Ovary (tissue), 9 donors: Measurements from ENCODE around the gene PPFIA4. TPM values are rescaled to one million over a fixed set of nuclear protein-coding genes. Genes with fewer than 3 reads are reported as not detected.

ENCODE experiments used
- DNase-seq, 5 donors: peaks; one replicate each; pipeline ENCODE4 v3.0.0-alpha.2; 2019 to 2020
- H3K27ac ChIP-seq, 2 donors: fragments of 200-600 bp; one replicate each; pipeline versions ENCODE4 v1.5.1 to v1.8.0; 2019 to 2022
- H3K27me3 ChIP-seq: fragments of 200-600 bp; one replicate; pipeline ENCODE4 v1.8.0; 2022
- H3K36me3 ChIP-seq: fragments of 200-600 bp; sonication (generic); one replicate; pipeline ENCODE4 v1.5.1; 2019
- H3K4me1 ChIP-seq: one replicate; pipeline ENCODE4 v1.8.1; 2013; ENCODE audit warnings: mild to moderate bottlenecking, moderate library complexity; ENCODE audit not compliant: insufficient read depth
- H3K4me3 ChIP-seq: fragments of 200-600 bp; sonication (generic); one replicate; pipeline ENCODE4 v1.5.1; 2017
- H3K9me3 ChIP-seq, 2 donors: fragments of 200-600 bp in 1 of 2; sonication (generic) in 1 of 2; one replicate each; pipeline versions ENCODE4 v1.5.1 to v1.8.1; 2013 to 2019; ENCODE audit warnings: mild to moderate bottlenecking in 1 of 2, moderate library complexity in 1 of 2
- CTCF ChIP-seq, 3 donors: fragments of 450-650 bp in 2 of 3; fragments of 200-600 bp in 1 of 3; IDR thresholded peaks; one replicate each; pipeline versions ENCODE4 v1.5.1 to v1.8.0; 2016 to 2022; ENCODE audit warnings: antibody characterized with exemption in 3 of 3, mild to moderate bottlenecking in 1 of 3
- EP300 ChIP-seq: sonication (generic); formaldehyde crosslinking; IDR thresholded peaks from one replicate; pipeline ENCODE4 v1.6.1; 2017; ENCODE audit warnings: antibody characterized with exemption
- POLR2A ChIP-seq: fragments of 450-650 bp; IDR thresholded peaks from one replicate; pipeline ENCODE4 v1.6.1; 2017; ENCODE audit warnings: antibody characterized with exemption, mild to moderate bottlenecking, moderate library complexity
- WGBS, 3 donors: extraction: QIAGEN DNeasy Blood & Tissue Kit in 1 of 3; methylation state at CpG; one replicate each; pipeline versions ENCODE4 v1.1.5 to v1.1.7; 2013 to 2017; 5-methylcytosine and 5-hydroxymethylcytosine counted together
- intact Hi-C, 4 donors: fragments of 100-400 bp; cut with DNase I; formaldehyde crosslinking; loops; one replicate each; pipeline versions ENCODE4 v1.11.0 to v1.15.1; 2022 to 2023
- polyA plus RNA-seq, 2 donors: library from polyadenylated mRNA; stranded (reverse); fragments of 200-250 nt in 1 of 2; fragments of 350-450 nt in 1 of 2; fragmentation: Illumina TruSeq in 1 of 2; extraction: RNeasy Lipid Tissue Mini Kit (QIAGEN cat#74804) in 1 of 2; gene quantifications; one replicate each; pipeline ENCODE4 v1.2.3, GENCODE V29; 2013 to 2014
- total RNA-seq, 7 donors: library from RNA; depleted of rRNA in 2 of 7; stranded (reverse); fragments of >200 nt in 2 of 7; fragmentation: NEBNext Ultra II Directional in 3 of 7; extraction: Animal tissue kit (Norgen Biotek cat#: 25700) in 3 of 7; gene quantifications; one replicate each; pipeline versions ENCODE4 v1.1.0 to v1.2.4, GENCODE V29; 2016 to 2023
- donor health status: DM: no; HTN: no; CAD: no; lungs with moderate emphysema.
- donor health status: DM: no; HTN: no; CAD: no.
- donor health status: Bipolar disorder and iron deficiency.
- donor health status: DM: yes; HTN: yes; CAD: no.
- donor health status: DM: no; HTN: no; CAD: no.
- donor health status: DM: yes; HTN: yes; CAD: no.

The PPFIA4 gene
- total and polyA plus RNA-seq, 9 donors, result 0.35 to 2.6 (median 1.4) TPM

GRCh38 chr1:203124011-203124410 is 97.7 kb downstream of the PPFIA4 start:
- DNase-seq, result peak in 1 of 5 donors; percentile 59
- no peak overlapping the region for H3K27ac ChIP-seq
- WGBS, 3 donors, result 10 to 29% (median 21%) methylated on average over 5 of the region's 5 CpGs
- H3K4me1 ChIP-seq, result peaks cover 8% of the 10 kb centered on the region
- no peaks in the 10 kb centered on the region for H3K9me3 ChIP-seq
- no peak overlapping the region for H3K4me3 ChIP-seq
- intact Hi-C loops, result no loop called here
- H3K36me3 ChIP-seq, result no peaks in the 10 kb centered on the region
- TF ChIP-seq POLR2A (no peak), EP300 (no peak), CTCF (IDR thresholded peaks at IDR 0.05) (no peak)
- no peaks in the 10 kb centered on the region for H3K27me3 ChIP-seq

GRCh38 chr1:203124546-203125317 is 98.4 kb downstream of the PPFIA4 start:
- Histone ChIP-seq H3K27ac (no peak overlapping the region), H3K9me3 (no peaks in the 10 kb centered on the region), H3K27me3 (no peaks in the 10 kb centered on the region), H3K4me1 (peaks cover 8% of the 10 kb centered on the region), H3K4me3 (no peak overlapping the region), H3K36me3 (no peaks in the 10 kb centered on the region)
- DNase-seq, result no peak
- TF ChIP-seq EP300 (no peak), CTCF (IDR thresholded peaks at IDR 0.05) (no peak), POLR2A (no peak)
- intact Hi-C loops, result loop anchor here in 1 of 4 donors (5.0 kb wide), 1 partner anchor 93 kb away; no protein-coding TSS in a partner anchor
- 57 to 62% (median 61%) methylated on average over 5 of the region's 5 CpGs for WGBS, 3 donors

GRCh38 chr1:203126151-203126865 is 100.0 kb downstream of the PPFIA4 start:
- DNase-seq, result no peak
- Histone ChIP-seq H3K27me3 (no peaks in the 10 kb centered on the region), H3K4me1 (peaks cover 8% of the 10 kb centered on the region), H3K36me3 (no peaks in the 10 kb centered on the region), H3K27ac (no peak overlapping the region), H3K4me3 (no peak overlapping the region), H3K9me3 (no peaks in the 10 kb centered on the region)
- TF ChIP-seq POLR2A (no peak), EP300 (no peak), CTCF (IDR thresholded peaks at IDR 0.05) (no peak)
- WGBS, 3 donors, result 28 to 44% (median 30%) methylated on average over 8 of the region's 8 CpGs
- intact Hi-C loops, result loop anchor here in 1 of 4 donors (5.0 kb wide), 1 partner anchor 91 kb away; no protein-coding TSS in a partner anchor

GRCh38 chr1:203126866-203127665 is 100.8 kb downstream of the PPFIA4 start:
- DNase-seq, result peak in 1 of 5 donors; percentile 23
- no peak for TF ChIP-seq POLR2A
- no peak for TF ChIP-seq EP300
- no peak for TF ChIP-seq CTCF (IDR thresholded peaks at IDR 0.05)
- Histone ChIP-seq H3K9me3 (no peaks in the 10 kb centered on the region), H3K27me3 (no peaks in the 10 kb centered on the region), H3K27ac (no peak overlapping the region), H3K4me1 (peaks cover 8% of the 10 kb centered on the region), H3K4me3 (peak overlapping the region; percentile 25), H3K36me3 (no peaks in the 10 kb centered on the region)
- 18 to 30% (median 25%) methylated on average over 12 of the region's 12 CpGs for WGBS, 3 donors
- intact Hi-C loops, result loop anchor here in 1 of 4 donors (5.0 kb wide), 1 partner anchor 90 kb away; no protein-coding TSS in a partner anchor
